Measurements from ENCODE around the gene BABAM2.

Gene BABAM2

DNA sequence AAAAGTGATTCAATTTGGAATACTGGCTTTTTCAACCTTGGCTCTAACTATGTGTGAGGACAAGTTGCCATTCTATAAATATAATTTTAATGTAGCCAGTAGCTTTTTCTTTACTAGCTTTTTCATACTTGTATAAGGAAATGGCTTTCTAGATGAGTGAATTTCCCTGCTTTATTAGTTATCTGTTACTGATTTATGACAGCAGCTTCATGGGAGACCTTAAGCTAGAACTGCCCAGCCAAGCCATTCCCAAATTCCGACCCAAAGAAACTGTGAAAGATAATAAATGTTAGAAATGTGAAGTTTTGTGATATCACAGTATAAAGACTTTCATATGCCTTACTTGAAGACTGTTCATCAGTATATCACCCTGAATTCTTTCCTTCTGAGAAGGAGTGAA, 32.3 kb downstream of the BABAM2 start:
- no peak overlapping the region for H3K9ac ChIP-seq (ENCODE audit: low read depth, low read length)
- H3K36me3 ChIP-seq (ENCODE audit: insufficient read depth, low read length): no peaks in the 10 kb centered on the region
- H3K27me3 ChIP-seq (ENCODE audit: insufficient read depth, low read length): no peaks in the 10 kb centered on the region
- no peak overlapping the region for H3K4me3 ChIP-seq (ENCODE audit: low read length)
- no peak overlapping the region for H3K27ac ChIP-seq (ENCODE audit: low read depth, low read length)
- 100% methylated on average over 1 of the region's 1 CpG for WGBS
- H3K4me1 ChIP-seq (ENCODE audit: insufficient read depth, low read length): no peaks in the 10 kb centered on the region
- no peaks in the 10 kb centered on the region for H3K9me3 ChIP-seq (ENCODE audit: insufficient read depth, low read depth, low read length)

DNA sequence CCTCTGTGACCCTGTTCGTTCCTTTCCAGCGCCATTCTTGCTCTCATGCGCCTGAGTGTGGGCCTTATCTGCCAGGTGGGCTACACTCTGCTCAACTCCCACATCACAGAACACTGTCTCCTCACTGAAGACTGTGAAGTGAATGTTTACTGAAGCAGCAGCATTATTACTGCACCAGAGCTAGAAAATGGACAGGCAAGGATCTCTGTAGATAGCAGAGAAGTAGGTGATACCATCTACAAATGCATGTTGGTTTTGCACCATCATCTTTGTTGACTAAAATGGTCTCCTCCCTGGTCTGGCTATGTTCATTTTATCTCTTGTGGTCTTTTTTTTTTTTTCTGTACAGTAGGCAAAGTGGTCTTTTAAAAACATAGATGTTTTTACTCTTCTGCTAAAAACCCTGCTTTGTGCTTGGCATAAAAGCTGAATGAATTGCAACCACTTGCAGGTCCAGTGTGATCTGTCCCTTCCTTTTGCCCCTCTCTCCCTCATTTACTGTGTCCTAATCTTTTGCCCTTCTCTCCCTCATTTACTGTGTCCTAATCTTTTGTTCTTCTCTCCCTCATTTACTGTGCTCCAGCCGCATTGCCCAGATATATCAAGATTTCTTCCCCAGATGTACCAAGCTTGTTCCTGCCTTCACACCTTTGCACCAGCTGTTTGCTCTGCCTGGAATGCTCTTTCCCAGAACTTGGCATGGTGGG, 35.4 kb downstream of the BABAM2 start:
- H3K36me3 ChIP-seq (ENCODE audit: insufficient read depth, low read length): no peaks in the 10 kb centered on the region
- no peak overlapping the region for H3K4me3 ChIP-seq (ENCODE audit: low read length)
- no peaks in the 10 kb centered on the region for H3K27me3 ChIP-seq (ENCODE audit: insufficient read depth, low read length)
- H3K9ac ChIP-seq (ENCODE audit: low read depth, low read length): no peak overlapping the region
- no peak overlapping the region for H3K27ac ChIP-seq (ENCODE audit: low read depth, low read length)
- no peaks in the 10 kb centered on the region for H3K9me3 ChIP-seq (ENCODE audit: insufficient read depth, low read depth, low read length)
- over 99% methylated on average over 4 of the region's 4 CpGs for WGBS
- H3K4me1 ChIP-seq (ENCODE audit: insufficient read depth, low read length): no peaks in the 10 kb centered on the region

DNA sequence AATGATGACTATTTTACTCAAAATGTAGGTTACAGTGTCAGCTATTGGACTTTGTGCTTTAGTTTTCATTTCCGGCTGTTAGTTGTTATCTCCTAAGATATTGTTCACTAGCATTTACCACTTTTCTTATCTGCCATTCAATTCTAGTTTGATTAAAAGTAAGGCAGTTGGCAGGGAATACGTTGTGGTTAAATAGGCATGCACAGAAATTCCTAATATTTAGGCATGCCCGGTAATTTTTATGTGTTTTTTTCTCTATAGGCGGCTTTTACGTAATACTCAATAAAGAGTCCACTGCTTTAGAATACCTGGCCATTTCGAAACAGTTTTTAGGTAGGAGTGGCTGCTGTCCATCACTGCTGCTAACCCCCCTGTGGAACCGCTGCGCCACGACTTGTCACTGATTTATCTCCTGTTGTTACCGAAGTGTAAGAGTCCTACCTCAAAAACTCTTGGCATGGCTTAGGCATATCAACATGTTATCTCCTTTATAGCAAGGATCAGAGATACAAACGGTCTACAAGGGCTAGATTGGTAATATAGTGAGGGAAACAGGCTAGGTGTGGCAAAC, 39.5 kb downstream of the BABAM2 start:
- Histone ChIP-seq H3K27me3 (ENCODE audit: insufficient read depth, low read length) (no peaks in the 10 kb centered on the region), H3K9ac (ENCODE audit: low read depth, low read length) (no peak overlapping the region), H3K9me3 (ENCODE audit: insufficient read depth, low read depth, low read length) (no peaks in the 10 kb centered on the region), H3K4me1 (ENCODE audit: insufficient read depth, low read length) (no peaks in the 10 kb centered on the region), H3K36me3 (ENCODE audit: insufficient read depth, low read length) (no peaks in the 10 kb centered on the region), H3K4me3 (ENCODE audit: low read length) (no peak overlapping the region), H3K27ac (ENCODE audit: low read depth, low read length) (no peak overlapping the region)
- WGBS: 92% methylated on average over 10 of the region's 11 CpGs

DNA sequence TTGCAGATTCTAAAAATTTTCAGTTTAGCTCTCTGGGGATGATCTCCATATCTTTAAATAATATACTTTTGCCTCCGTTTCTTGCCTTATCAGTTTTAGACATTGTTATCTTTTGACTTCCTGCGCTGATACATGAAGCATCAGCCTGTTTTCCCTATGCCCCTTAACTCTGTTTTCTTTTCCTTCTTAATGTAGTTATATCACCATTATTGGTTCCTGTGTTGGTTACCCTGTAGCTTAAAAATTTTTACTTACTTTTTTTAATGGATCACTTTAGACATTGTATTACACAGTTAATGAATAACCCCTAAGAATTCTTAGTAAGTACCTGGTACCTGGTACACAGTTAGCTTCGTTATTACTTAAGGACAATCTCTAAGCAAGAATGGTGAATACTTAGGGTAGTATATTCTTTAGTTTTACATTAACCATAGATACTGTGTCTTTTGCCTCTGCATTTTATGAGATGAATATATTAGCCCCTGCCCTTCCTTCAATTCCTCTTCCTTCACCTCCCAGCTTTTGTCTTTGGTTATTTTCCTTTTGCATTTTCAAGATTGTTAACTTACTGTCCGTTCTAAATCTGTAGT, 40.9 kb downstream of the BABAM2 start:
- 93% methylated on average over 3 of the region's 4 CpGs for WGBS
- H3K27ac ChIP-seq (ENCODE audit: low read depth, low read length): no peak overlapping the region
- H3K4me3 ChIP-seq (ENCODE audit: low read length): no peak overlapping the region
- H3K27me3 ChIP-seq (ENCODE audit: insufficient read depth, low read length): no peaks in the 10 kb centered on the region
- H3K9ac ChIP-seq (ENCODE audit: low read depth, low read length): no peak overlapping the region
- H3K4me1 ChIP-seq (ENCODE audit: insufficient read depth, low read length): no peaks in the 10 kb centered on the region
- H3K9me3 ChIP-seq (ENCODE audit: insufficient read depth, low read depth, low read length): no peaks in the 10 kb centered on the region
- H3K36me3 ChIP-seq (ENCODE audit: insufficient read depth, low read length): no peaks in the 10 kb centered on the region

DNA sequence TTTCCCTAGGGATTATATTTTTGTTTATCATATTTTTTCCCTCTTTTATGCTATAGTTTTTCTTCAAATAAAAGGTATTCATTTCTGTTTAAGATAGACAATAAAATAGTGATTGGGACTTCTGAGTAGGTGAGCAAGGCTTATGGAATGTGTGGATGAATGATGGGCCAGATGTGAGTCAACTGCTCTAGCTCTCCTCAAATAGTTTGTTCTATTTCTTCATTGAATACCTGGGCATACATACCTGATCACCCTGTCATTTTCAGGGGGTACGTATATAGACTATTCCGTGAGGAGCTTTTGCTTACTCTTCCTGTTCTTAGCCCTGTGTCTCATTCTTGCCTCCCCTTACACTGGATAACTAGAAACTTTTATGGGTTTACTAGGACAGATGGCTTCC, 41.9 kb downstream of the BABAM2 start:
- H3K27ac ChIP-seq (ENCODE audit: low read depth, low read length): no peak overlapping the region
- WGBS: 100% methylated on average over 2 of the region's 2 CpGs

DNA sequence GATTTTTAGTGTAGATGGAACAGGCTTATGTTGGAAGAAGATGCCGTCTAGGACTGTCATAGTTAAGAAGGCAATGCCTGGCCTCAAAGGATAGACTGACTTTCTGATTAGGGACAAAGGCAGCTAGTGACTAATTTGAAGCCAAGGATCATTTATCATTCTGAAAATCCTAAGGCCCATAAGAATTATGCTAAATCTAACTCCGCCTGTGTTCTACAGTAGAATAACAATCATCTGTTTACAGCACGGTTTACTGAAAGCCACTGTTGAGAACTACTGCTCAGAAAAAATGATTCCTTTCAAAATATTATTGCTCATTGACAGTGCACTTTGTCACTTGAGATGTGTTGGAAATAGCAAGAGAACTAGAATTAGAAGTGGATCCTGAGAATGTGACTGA, 44.5 kb downstream of the BABAM2 start:
- Histone ChIP-seq H3K27me3 (ENCODE audit: insufficient read depth, low read length) (no peaks in the 10 kb centered on the region), H3K27ac (ENCODE audit: low read depth, low read length) (no peak overlapping the region), H3K4me3 (ENCODE audit: low read length) (no peak overlapping the region), H3K4me1 (ENCODE audit: insufficient read depth, low read length) (no peaks in the 10 kb centered on the region), H3K9me3 (ENCODE audit: insufficient read depth, low read depth, low read length) (no peaks in the 10 kb centered on the region), H3K9ac (ENCODE audit: low read depth, low read length) (no peak overlapping the region), H3K36me3 (ENCODE audit: insufficient read depth, low read length) (no peaks in the 10 kb centered on the region)
- 92% methylated on average over 3 of the region's 3 CpGs for WGBS

More for the DNA sequence above, 41.9 kb downstream of the BABAM2 start:
- H3K4me1 ChIP-seq (ENCODE audit: insufficient read depth, low read length): no peaks in the 10 kb centered on the region
- no peaks in the 10 kb centered on the region for H3K9me3 ChIP-seq (ENCODE audit: insufficient read depth, low read depth, low read length)
- no peak overlapping the region for H3K9ac ChIP-seq (ENCODE audit: low read depth, low read length)
- H3K36me3 ChIP-seq (ENCODE audit: insufficient read depth, low read length): no peaks in the 10 kb centered on the region
- no peak overlapping the region for H3K4me3 ChIP-seq (ENCODE audit: low read length)
- H3K27me3 ChIP-seq (ENCODE audit: insufficient read depth, low read length): no peaks in the 10 kb centered on the region

DNA sequence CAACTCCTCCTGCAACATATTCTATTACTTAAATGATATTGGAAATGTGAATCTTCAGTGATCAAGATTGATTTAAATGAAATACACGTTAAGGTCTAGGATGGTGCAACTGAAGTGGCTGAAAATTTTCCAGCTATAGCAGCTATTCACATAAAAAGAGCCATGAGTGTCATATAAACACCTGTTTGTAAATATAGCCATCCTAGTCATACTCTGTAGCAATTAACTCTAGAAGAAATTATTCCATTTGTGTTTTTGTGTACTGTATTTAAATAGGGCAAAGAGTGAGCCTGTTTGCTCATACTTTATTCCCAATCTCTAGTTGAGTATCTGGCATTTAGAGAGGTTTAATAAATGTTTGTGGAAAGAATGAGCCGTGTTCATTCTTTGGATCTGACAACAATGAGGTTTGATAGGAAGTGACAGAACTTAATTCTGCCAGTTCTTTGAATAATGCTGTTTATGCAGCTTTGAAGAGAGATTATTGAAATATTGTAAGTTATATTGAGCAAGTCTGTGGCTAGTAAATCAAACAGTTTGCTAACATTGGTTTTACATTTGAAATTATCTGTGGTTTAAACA, 49.7 kb downstream of the BABAM2 start:
- Histone ChIP-seq H3K36me3 (ENCODE audit: insufficient read depth, low read length) (no peaks in the 10 kb centered on the region), H3K9me3 (ENCODE audit: insufficient read depth, low read depth, low read length) (no peaks in the 10 kb centered on the region), H3K27me3 (ENCODE audit: insufficient read depth, low read length) (peaks cover 3% of the 10 kb centered on the region), H3K4me1 (ENCODE audit: insufficient read depth, low read length) (peaks cover 3% of the 10 kb centered on the region; the same call in 1 of the 2 replicates), H3K9ac (ENCODE audit: low read depth, low read length) (no peak overlapping the region), H3K4me3 (ENCODE audit: low read length) (no peak overlapping the region), H3K27ac (ENCODE audit: low read depth, low read length) (no peak overlapping the region)
- WGBS: 84% methylated on average over 2 of the region's 2 CpGs

DNA sequence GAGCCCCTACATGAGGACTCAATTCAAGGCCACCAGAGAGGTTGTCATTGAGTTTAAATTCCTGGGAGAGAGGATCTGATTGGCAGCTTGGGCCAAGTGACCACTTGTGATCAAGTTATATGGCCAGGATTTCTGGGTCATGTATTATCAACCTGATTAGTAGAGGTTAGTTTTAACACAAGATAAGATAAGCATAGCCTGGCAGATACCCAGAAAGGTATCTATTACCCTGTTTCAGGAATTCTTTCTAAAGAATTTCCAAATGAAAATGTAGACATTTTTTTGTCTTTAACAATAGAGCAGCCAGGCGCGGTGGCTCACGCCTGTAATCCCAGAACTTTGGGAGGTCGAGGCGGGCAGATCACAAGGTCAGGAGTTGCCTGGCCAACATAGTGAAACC, 50.5 kb downstream of the BABAM2 start:
- Histone ChIP-seq H3K36me3 (ENCODE audit: insufficient read depth, low read length) (no peaks in the 10 kb centered on the region), H3K27ac (ENCODE audit: low read depth, low read length) (no peak overlapping the region), H3K4me1 (ENCODE audit: insufficient read depth, low read length) (peaks cover 11% of the 10 kb centered on the region), H3K4me3 (ENCODE audit: low read length) (no peak overlapping the region), H3K9ac (ENCODE audit: low read depth, low read length) (no peak overlapping the region), H3K27me3 (ENCODE audit: insufficient read depth, low read length) (peaks cover 8% of the 10 kb centered on the region), H3K9me3 (ENCODE audit: insufficient read depth, low read depth, low read length) (no peaks in the 10 kb centered on the region)
- 95% methylated on average over 5 of the region's 5 CpGs for WGBS

DNA sequence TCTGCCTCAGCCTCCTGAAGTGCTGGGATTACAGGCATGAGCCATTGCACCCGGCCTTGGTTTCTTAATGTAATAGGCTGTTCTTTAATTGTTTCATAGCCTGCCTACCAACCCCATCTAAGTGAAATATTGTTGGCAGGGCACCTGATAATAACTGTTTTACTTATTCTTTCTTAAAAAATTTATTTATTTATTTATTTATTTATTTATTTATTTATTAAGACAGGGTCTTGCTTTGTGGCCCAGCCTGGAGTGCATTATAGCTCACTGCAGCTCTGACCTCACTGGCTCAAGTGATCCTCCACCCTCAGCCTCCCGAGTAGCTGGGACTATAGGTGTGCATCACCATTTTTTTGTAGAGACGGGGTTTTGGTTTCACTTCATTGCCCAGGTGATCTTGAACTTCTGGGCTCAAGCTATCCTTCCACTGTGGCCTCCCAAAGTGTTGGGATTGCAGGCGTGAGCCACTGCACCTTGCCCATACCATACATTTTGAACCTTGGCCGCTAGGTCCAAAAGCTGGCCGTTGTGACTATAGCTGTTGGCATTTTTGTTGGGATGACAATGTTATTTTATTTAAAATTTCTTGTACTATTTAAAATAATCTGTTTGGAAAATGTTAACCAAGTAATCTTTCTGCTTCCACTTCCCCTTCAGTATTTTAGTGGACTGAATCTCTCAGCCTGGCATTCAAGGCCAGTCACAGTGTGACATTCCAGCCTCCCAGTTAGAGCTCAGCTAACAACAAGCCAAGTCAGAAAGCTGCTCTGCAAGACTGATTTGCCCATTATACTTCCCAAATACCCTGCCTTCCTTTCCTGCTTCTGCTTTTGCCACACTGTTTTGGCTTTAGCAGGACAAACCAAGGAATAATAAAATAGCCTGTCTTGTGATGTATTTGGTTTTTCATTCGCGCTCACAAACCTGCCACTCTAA, 52.4 kb downstream of the BABAM2 start:
- no peak overlapping the region for H3K9ac ChIP-seq (ENCODE audit: low read depth, low read length)
- no peak overlapping the region for H3K4me3 ChIP-seq (ENCODE audit: low read length)
- 97% methylated on average over 7 of the region's 8 CpGs for WGBS
- peaks cover 14% of the 10 kb centered on the region for H3K4me1 ChIP-seq (ENCODE audit: insufficient read depth, low read length)
- H3K27ac ChIP-seq (ENCODE audit: low read depth, low read length): no peak overlapping the region
- H3K9me3 ChIP-seq (ENCODE audit: insufficient read depth, low read depth, low read length): no peaks in the 10 kb centered on the region
- peaks cover 20% of the 10 kb centered on the region for H3K27me3 ChIP-seq (ENCODE audit: insufficient read depth, low read length)
- no peaks in the 10 kb centered on the region for H3K36me3 ChIP-seq (ENCODE audit: insufficient read depth, low read length)

DNA sequence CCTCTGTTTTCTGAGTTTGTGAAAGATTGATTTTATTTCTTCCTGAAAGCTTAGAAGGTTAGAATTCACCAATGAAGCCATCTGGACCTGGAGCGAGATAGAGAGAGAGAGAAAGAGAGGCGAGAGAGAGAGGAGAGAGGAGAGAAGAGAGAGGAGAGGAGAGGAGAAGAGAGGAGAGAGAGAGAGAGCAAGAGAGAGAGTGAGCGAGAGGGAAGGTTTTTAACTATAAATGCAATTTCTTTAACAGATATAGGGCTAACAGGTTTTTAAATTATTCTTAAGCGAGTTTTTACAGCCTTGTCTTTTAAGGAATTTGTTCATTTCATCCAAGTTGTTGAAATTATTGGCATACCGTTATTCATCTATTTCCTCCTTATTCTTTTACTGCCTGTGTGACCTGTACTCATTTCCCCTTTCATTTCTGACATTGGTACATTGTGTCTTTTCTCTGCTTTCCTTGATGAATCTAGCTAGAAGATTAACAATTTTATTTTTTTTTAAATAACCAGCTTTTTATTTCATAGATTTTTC, 56.1 kb downstream of the BABAM2 start:
- Histone ChIP-seq H3K4me3 (ENCODE audit: low read length) (no peak overlapping the region), H3K9ac (ENCODE audit: low read depth, low read length) (no peak overlapping the region), H3K36me3 (ENCODE audit: insufficient read depth, low read length) (no peaks in the 10 kb centered on the region), H3K4me1 (ENCODE audit: insufficient read depth, low read length) (peaks cover 14% of the 10 kb centered on the region), H3K27me3 (ENCODE audit: insufficient read depth, low read length) (peaks cover 20% of the 10 kb centered on the region), H3K9me3 (ENCODE audit: insufficient read depth, low read depth, low read length) (no peaks in the 10 kb centered on the region), H3K27ac (ENCODE audit: low read depth, low read length) (no peak overlapping the region)
- WGBS: 82% methylated on average over 4 of the region's 5 CpGs
